Sciatic nerve (tissue), 2 donors: ENCODE measurements around the gene IL34. TPM values are rescaled to one million over a fixed set of nuclear protein-coding genes. Genes with fewer than 3 reads are reported as not detected.
"Not testable (repeated sequence)": the region's sequence is repeated elsewhere in the genome, so short reads cannot be mapped to it uniquely, and the experiment has no call there.

Experiments used
- ATAC-seq: fragments of 200-7000 bp; cut with Tn5 transposase; one replicate; pipeline ENCODE4 v1.9.1; 2020; ENCODE audit warnings: mild to moderate bottlenecking, moderate library complexity
- DNase-seq: peaks from one replicate; pipeline ENCODE4 v3.0.0-alpha.2; 2020; ENCODE audit warnings: low spot score
- intact Hi-C: fragments of 100-400 bp; cut with DNase I; formaldehyde crosslinking; loops from one replicate; pipeline ENCODE4 v1.14.2; 2022
- total RNA-seq: library from RNA; stranded (reverse); fragmentation: NEBNext Ultra II Directional; extraction: Animal tissue kit (Norgen Biotek cat#: 25700); gene quantifications from one replicate; pipeline ENCODE4 v1.2.1, GENCODE V29; 2021
- donor health status: DM: no; HTN: no; CAD: no.
- donor health status: DM: no; HTN: no; CAD: no.

Gene IL34
- total RNA-seq, 1 donor from 2014 or later: 64.0 TPM

- intact Hi-C loops: no loop called here
- no peak for ATAC-seq
These were observed 18.7 kb upstream of the IL34 start for GRCh38 chr16:70627696-70628095.

GRCh38 chr16:70630960-70631745 lies 15.2 kb upstream of the IL34 start:
- intact Hi-C loops: no loop called here
- no peak for ATAC-seq
- no peak for DNase-seq

More at GRCh38 chr16:70627696-70628095, 18.7 kb upstream of the IL34 start:
- no peak for DNase-seq

GRCh38 chr16:70632273-70632672 lies 14.1 kb upstream of the IL34 start:
- intact Hi-C loops: no loop called here
- ATAC-seq: no peak

GRCh38 chr16:70633617-70634016 lies 12.7 kb upstream of the IL34 start:
- intact Hi-C loops, ATAC-seq, DNase-seq: not testable (repeated sequence)

More at GRCh38 chr16:70632273-70632672, 14.1 kb upstream of the IL34 start:
- no peak for DNase-seq

- ATAC-seq (no peak), DNase-seq (no peak)
- intact Hi-C loops: no loop called here
These were observed 11.5 kb upstream of the IL34 start for GRCh38 chr16:70634861-70635260.

- intact Hi-C loops: no loop called here
- peak; percentile 88 for DNase-seq
- ATAC-seq: peak; percentile 46
These were observed 10.9 kb upstream of the IL34 start for GRCh38 chr16:70635336-70636016.

- DNase-seq (no peak), ATAC-seq (peak; percentile 79)
These were observed 7.3 kb upstream of the IL34 start for GRCh38 chr16:70638814-70639792.

GRCh38 chr16:70642633-70643032 lies 3.7 kb upstream of the IL34 start:
- no peak for DNase-seq
- intact Hi-C loops: loop anchor here (10.0 kb wide), 1 partner anchor 68 kb away; no protein-coding TSS in a partner anchor

More at GRCh38 chr16:70638814-70639792, 7.3 kb upstream of the IL34 start:
- intact Hi-C loops: no loop called here

GRCh38 chr16:70643264-70643663 lies 3.1 kb upstream of the IL34 start:
- peak; percentile 41 for DNase-seq
- intact Hi-C loops: loop anchor here (10.0 kb wide), 1 partner anchor 68 kb away; no protein-coding TSS in a partner anchor
- ATAC-seq: not testable (repeated sequence)

More at GRCh38 chr16:70642633-70643032, 3.7 kb upstream of the IL34 start:
- ATAC-seq: no peak

- intact Hi-C loops: loop anchor here (10.0 kb wide), 1 partner anchor 70 kb away; no protein-coding TSS in a partner anchor
- DNase-seq (peak; percentile 36), ATAC-seq (no peak)
These were observed 1.4 kb upstream of the IL34 start for GRCh38 chr16:70644763-70645597.

GRCh38 chr16:70647441-70648359 lies 1.3 kb downstream of the IL34 start:
- ATAC-seq: peak; percentile 12

GRCh38 chr16:70648606-70649005 lies 2.2 kb downstream of the IL34 start:
- intact Hi-C loops: loop anchor here (10.0 kb wide), 1 partner anchor 74 kb away; no protein-coding TSS in a partner anchor
- DNase-seq: peak; percentile 30
- ATAC-seq: no peak

More at GRCh38 chr16:70647441-70648359, 1.3 kb downstream of the IL34 start:
- intact Hi-C loops: loop anchor here (10.0 kb wide), 1 partner anchor 73 kb away; no protein-coding TSS in a partner anchor
- peak; percentile 51 for DNase-seq

- DNase-seq: peak; percentile 37
- no peak for ATAC-seq
- intact Hi-C loops: loop anchor here (10.0 kb wide), 1 partner anchor 74 kb away; no protein-coding TSS in a partner anchor
These were observed 2.9 kb downstream of the IL34 start for GRCh38 chr16:70649300-70649699.

- intact Hi-C loops: loop anchor here (5.0 kb wide), 1 partner anchor 118 kb away; no protein-coding TSS in a partner anchor
- peak; percentile 44 for DNase-seq
- ATAC-seq: no peak
These were observed 3.9 kb downstream of the IL34 start for GRCh38 chr16:70650216-70650615.

GRCh38 chr16:70651524-70651923 lies 5.2 kb downstream of the IL34 start:
- ATAC-seq: no peak
- peak; percentile 26 for DNase-seq
- intact Hi-C loops: loop anchor here (5.0 kb wide), 1 partner anchor 119 kb away; no protein-coding TSS in a partner anchor

- DNase-seq (no peak), ATAC-seq (no peak)
- intact Hi-C loops: loop anchor here (5.0 kb wide), 1 partner anchor 120 kb away; no protein-coding TSS in a partner anchor
These were observed 6.0 kb downstream of the IL34 start for GRCh38 chr16:70652322-70652721.
